Ishikawa (cell line): ENCODE results near the gene RETN.

Experiments
- CEBPB ChIP-seq: IDR thresholded peaks from 2 replicates; pipeline ENCODE4 v1.6.1; 2012
- CREB1 ChIP-seq: IDR thresholded peaks from 2 replicates; pipeline ENCODE4 v1.6.1; 2012; ENCODE audit warnings: low read depth
- EGR1 ChIP-seq: IDR thresholded peaks from 2 replicates; pipeline ENCODE4 v1.6.1; 2012
- EP300 ChIP-seq: IDR thresholded peaks from 2 replicates; pipeline ENCODE4 v1.6.1; 2012; ENCODE audit warnings: borderline replicate concordance
- FOXM1 ChIP-seq: IDR thresholded peaks from 2 replicates; pipeline ENCODE4 v1.6.1; 2012; ENCODE audit warnings: low read depth, borderline replicate concordance
- MAX ChIP-seq: IDR thresholded peaks from 2 replicates; pipeline ENCODE4 v1.6.1; 2012
- NFIC ChIP-seq: IDR thresholded peaks from 2 replicates; pipeline ENCODE4 v1.6.1; 2012
- RAD21 ChIP-seq: IDR thresholded peaks from 2 replicates; pipeline ENCODE4 v1.6.1; 2012; ENCODE audit warnings: low read depth
- REST ChIP-seq: IDR thresholded peaks from 2 replicates; pipeline ENCODE4 v1.6.1; 2012; ENCODE audit warnings: low read depth, mild to moderate bottlenecking
- TAF1 ChIP-seq: IDR thresholded peaks from 2 replicates; pipeline ENCODE4 v1.6.1; 2012; ENCODE audit warnings: low read depth, mild to moderate bottlenecking
- TCF12 ChIP-seq: IDR thresholded peaks from 2 replicates; pipeline ENCODE4 v1.6.1; 2012; ENCODE audit warnings: low read depth
- TEAD4 ChIP-seq: IDR thresholded peaks from 2 replicates; pipeline ENCODE4 v1.6.1; 2012
- YY1 ChIP-seq: IDR thresholded peaks from 2 replicates; pipeline ENCODE4 v1.6.1; 2012; ENCODE audit warnings: low read depth
- ZBTB7A ChIP-seq: IDR thresholded peaks from 2 replicates; pipeline ENCODE4 v1.6.1; 2012; ENCODE audit warnings: low read depth
- TF ChIP-seq, protein P1 (sequence below): IDR thresholded peaks from 2 replicates; pipeline ENCODE4 v1.6.1; 2012

RETN gene, protein sequence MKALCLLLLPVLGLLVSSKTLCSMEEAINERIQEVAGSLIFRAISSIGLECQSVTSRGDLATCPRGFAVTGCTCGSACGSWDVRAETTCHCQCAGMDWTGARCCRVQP

DNA sequence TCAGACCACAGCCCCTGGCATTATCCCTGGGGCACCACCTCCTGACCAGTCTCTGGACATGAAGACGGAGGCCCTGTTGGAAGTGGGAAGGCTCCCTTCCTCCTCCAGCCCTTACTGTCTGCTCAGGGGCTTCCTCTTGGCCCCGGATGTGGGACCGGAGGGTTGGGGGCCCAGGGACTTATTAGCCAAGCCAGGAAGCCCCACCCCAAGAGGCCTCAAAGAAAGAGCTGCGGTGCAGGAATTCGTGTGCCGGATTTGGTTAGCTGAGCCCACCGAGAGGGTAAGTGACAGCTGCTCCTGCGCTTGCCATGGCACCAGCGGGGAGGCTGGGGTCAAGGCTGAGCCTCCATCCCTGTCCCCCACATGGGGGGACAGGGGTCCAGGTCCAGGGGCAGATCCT lies at the start of gene RETN:
Gene RETN, plus strand, starts transcription at position 208 of the 400 bp plus-strand sequence. CDS start 278 bp downstream, outside the sequence.
- TF ChIP-seq, protein P1, sequence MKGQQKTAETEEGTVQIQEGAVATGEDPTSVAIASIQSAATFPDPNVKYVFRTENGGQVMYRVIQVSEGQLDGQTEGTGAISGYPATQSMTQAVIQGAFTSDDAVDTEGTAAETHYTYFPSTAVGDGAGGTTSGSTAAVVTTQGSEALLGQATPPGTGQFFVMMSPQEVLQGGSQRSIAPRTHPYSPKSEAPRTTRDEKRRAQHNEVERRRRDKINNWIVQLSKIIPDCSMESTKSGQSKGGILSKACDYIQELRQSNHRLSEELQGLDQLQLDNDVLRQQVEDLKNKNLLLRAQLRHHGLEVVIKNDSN: no peak
- TF ChIP-seq YY1: no peak
- no peak for TF ChIP-seq TCF12
- no peak for TF ChIP-seq FOXM1
- no peak for TF ChIP-seq REST
- no peak for TF ChIP-seq TAF1
- no peak for TF ChIP-seq CEBPB
- TF ChIP-seq NFIC: no peak
- no peak for TF ChIP-seq CREB1
- no peak for TF ChIP-seq ZBTB7A
- no peak for TF ChIP-seq EGR1
- no peak for TF ChIP-seq EP300

GRCh38 chr19:7619671-7620441 lies 49.0 kb upstream of the RETN start:
- TF ChIP-seq YY1 (no peak), FOXM1 (no peak), CREB1 (no peak), TEAD4 (no peak), RAD21 (no peak), TAF1 (no peak), EP300 (no peak), ZBTB7A (peak; percentile 14; the same call in 1 of the 2 replicates), EGR1 (no peak), TCF12 (peak; percentile 1; the same call in 1 of the 2 replicates), CEBPB (no peak), MAX (no peak), REST (no peak), NFIC (no peak)
- TF ChIP-seq, protein P1: no peak

DNA sequence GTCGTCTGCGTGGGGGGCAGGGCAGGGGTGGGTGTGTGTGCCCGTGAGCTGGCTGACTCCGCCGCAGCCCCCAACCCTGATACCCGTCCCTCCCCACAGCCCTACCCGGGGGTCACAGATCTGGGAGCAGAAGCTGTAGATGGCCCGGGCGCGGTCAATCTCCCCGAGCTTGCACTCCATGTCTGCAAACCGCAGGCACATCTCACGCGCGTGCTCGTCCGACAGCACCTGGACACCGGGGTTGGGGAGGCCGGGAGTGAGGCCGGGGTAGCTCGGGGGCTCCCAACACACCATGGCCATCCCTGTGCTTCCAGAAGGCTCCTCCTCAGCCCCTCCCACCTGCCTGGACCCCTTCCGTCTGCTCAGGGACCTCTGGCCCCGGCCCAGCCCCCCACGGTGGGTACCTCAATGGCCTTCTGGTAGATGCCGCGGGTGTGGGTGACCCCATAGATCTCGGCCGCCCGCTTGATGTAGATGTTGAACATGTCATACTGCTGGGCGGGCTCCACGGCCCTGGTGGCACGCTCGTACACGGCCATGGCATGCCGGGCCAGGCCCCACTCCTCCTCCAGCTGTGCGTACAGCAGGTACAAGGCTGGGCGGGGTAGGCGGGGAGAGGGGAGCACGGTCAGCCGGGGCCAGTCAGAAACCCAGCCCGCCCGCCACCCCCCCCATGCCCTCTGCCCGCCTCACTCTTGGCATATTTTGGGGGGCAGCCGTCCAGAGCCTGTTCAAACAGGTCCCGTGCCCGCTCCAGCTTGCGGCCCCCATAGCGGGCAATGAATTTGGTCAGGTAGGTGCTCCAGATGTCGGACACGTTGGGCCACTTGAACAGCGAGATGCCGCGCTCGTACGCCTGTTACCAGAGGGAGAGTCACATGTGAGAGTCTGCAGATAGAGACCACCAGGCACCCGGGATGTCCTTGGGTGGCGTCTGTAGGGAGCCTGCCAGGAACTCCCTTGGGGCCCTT lies 48.1 kb upstream of the RETN start:
- TF ChIP-seq, protein P1: no peak
- TF ChIP-seq ZBTB7A: no peak
- no peak for TF ChIP-seq FOXM1
- no peak for TF ChIP-seq EP300

- TF ChIP-seq TCF12: no peak
- no peak for TF ChIP-seq MAX
- TF ChIP-seq, protein P1: no peak
Observed at GRCh38 chr19:7622933-7623685, 45.7 kb upstream of the RETN start.
